Neural progenitor cell (in vitro differentiated cells): ENCODE measurements around the gene SAMD1.

Source experiments
- EZH2 ChIP-seq: fragments of 200-600 bp; sonication (generic); IDR thresholded peaks from 2 replicates; pipeline ENCODE4 v1.6.1; 2017; ENCODE audit warnings: antibody characterized with exemption, mild to moderate bottlenecking, moderate library complexity
- TF ChIP-seq, protein P1 (sequence below): fragments of 200-600 bp; sonication (generic); IDR thresholded peaks from 2 replicates; pipeline ENCODE4 v1.5.1; 2017; ENCODE audit warnings: antibody characterized with exemption, mild to moderate bottlenecking

- TF ChIP-seq, protein P1, sequence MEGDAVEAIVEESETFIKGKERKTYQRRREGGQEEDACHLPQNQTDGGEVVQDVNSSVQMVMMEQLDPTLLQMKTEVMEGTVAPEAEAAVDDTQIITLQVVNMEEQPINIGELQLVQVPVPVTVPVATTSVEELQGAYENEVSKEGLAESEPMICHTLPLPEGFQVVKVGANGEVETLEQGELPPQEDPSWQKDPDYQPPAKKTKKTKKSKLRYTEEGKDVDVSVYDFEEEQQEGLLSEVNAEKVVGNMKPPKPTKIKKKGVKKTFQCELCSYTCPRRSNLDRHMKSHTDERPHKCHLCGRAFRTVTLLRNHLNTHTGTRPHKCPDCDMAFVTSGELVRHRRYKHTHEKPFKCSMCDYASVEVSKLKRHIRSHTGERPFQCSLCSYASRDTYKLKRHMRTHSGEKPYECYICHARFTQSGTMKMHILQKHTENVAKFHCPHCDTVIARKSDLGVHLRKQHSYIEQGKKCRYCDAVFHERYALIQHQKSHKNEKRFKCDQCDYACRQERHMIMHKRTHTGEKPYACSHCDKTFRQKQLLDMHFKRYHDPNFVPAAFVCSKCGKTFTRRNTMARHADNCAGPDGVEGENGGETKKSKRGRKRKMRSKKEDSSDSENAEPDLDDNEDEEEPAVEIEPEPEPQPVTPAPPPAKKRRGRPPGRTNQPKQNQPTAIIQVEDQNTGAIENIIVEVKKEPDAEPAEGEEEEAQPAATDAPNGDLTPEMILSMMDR: no peak
- TF ChIP-seq EZH2: no peak
Measured at GRCh38 chr19:14085309-14085995, 5.1 kb downstream of the SAMD1 start, which contains the start of gene C19orf67.
